ENCODE data around the gene USP15. TPM values are rescaled to one million over a fixed set of nuclear protein-coding genes. Genes with fewer than 3 reads are reported as not detected.
A peak's percentile ranks its signal among the peaks of the same experiment; 100 is the strongest.

Gene USP15
- total and polyA plus RNA-seq, 2 of the 4 experiments (the other 2 are of a cell fraction), result 28.5 to 49.6 TPM

GRCh38 chr12:62292761-62293344 is 32.6 kb downstream of the USP15 start:
- dilution Hi-C loops (cut with HindIII; ENCODE audit: low sequenced_read_pairs, unreplicated experiment) (no loop called here), in situ Hi-C loops (cut with MboI; ENCODE audit: low sequenced_read_pairs) (no loop called here), intact Hi-C loops (cut with micrococcal nuclease) (no loop called here)
- Histone ChIP-seq H3K9me1 (ENCODE audit: insufficient read depth, low read length) (peaks cover 15% of the 10 kb centered on the region), H2BK15ac (ENCODE audit: low read depth, low read length) (no peak overlapping the region), H3K4ac (ENCODE audit: low read depth, low read length) (no peak overlapping the region), H3K27me3 (ENCODE audit: control insufficient read depth, insufficient read depth, low read length) (no peaks in the 10 kb centered on the region), H3K23ac (ENCODE audit: low read depth, low read length) (0 out of 2 replicates have a peak overlapping the region, but pooled peaks have one; percentile 52), H3K4me3 (ENCODE audit: insufficient read depth, low read depth, low read length) (no peak overlapping the region), H3K9ac (ENCODE audit: low read depth, low read length) (no peak overlapping the region), H2AFZ (replicated peaks; ENCODE audit: low read length, poor library complexity) (no peak overlapping the region), H3K18ac (ENCODE audit: low read depth, low read length) (no peak overlapping the region), H4K5ac (ENCODE audit: low read depth, low read length) (no peak overlapping the region), H4K91ac (ENCODE audit: insufficient read depth, low read depth, low read length) (no peak overlapping the region), H3K14ac (replicated peaks; ENCODE audit: low read depth, low read length) (0 out of 2 replicates have a peak overlapping the region, but pooled peaks have one; percentile 6), H2BK20ac (ENCODE audit: low read depth, low read length) (no peak overlapping the region), H3K9me3 (ENCODE audit: control insufficient read depth, insufficient read depth, low read length) (peaks cover 4% of the 10 kb centered on the region; the same call in 1 of the 2 replicates), H3K27ac (ENCODE audit: insufficient read depth, low read length) (no peak overlapping the region), H3K4me2 (ENCODE audit: low read depth, low read length) (no peak overlapping the region), H2BK120ac (ENCODE audit: low read depth, low read length) (no peak overlapping the region), H2BK5ac (ENCODE audit: low read depth, low read length, poor library complexity, severe bottlenecking) (no peak overlapping the region), H2AK9ac (replicated peaks; ENCODE audit: low read depth, low read length, poor library complexity) (no peak overlapping the region), H3K4me1 (ENCODE audit: control insufficient read depth, insufficient read depth, low read length) (peaks cover 3% of the 10 kb centered on the region), H2AK5ac (ENCODE audit: low read depth, low read length) (no peak overlapping the region), H4K20me1 (ENCODE audit: insufficient read depth, low read length) (peaks cover 49% of the 10 kb centered on the region), H4K8ac (ENCODE audit: low read depth in 2 of 2, low read length in 2 of 2) (no peak overlapping the region), H3K36me3 (ENCODE audit: control insufficient read depth, insufficient read depth, low read length) (peaks cover 7% of the 10 kb centered on the region), H3K56ac (ENCODE audit: extremely low read depth, insufficient read depth, low read length) (no peak overlapping the region), H3K79me1 (ENCODE audit: low read depth in 1 of 2, low read length in 2 of 2) (peaks cover 42 to 59% of the 10 kb centered on the region in 2 experiments)
- no CpG with 5 or more reads among the region's 6 CpGs for WGBS, 2 experiments (ENCODE audit: extremely low coverage in 2 of 2, insufficient read length in 1 of 2)
- ATAC-seq (ENCODE audit: low read depth) (peak; percentile 40), DNase-seq (no peak)
- no TSS peak for BruUV-seq (replicated peaks)
- TF ChIP-seq USF2 (IDR thresholded peaks at IDR 0.05; ENCODE audit: low read depth, low read length), result no peak
- TF ChIP-seq CTCF (conservative IDR thresholded peaks at IDR 0.05; ENCODE audit: low read depth, low read length), result no peak
- TF ChIP-seq ELK1 (IDR thresholded peaks at IDR 0.05; ENCODE audit: borderline replicate concordance, low read depth, low read length), result no peak
- TF ChIP-seq FOS (IDR thresholded peaks at IDR 0.05; ENCODE audit: low read depth, low read length), result no peak
- TF ChIP-seq RFX5 (IDR thresholded peaks at IDR 0.05; ENCODE audit: low read depth, low read length), result no peak
- no peak for TF ChIP-seq CEBPB (IDR thresholded peaks at IDR 0.05; ENCODE audit: low read depth, low read length)
- no peak for TF ChIP-seq MAZ (IDR thresholded peaks at IDR 0.05; ENCODE audit: borderline replicate concordance, low read depth, low read length)
- TF ChIP-seq CHD1 (IDR thresholded peaks at IDR 0.05; ENCODE audit: low read depth, low read length), result no peak
- TF ChIP-seq SMC3 (IDR thresholded peaks at IDR 0.05; ENCODE audit: low read depth, low read length), result no peak
- no peak for TF ChIP-seq MAFK (IDR thresholded peaks at IDR 0.05; ENCODE audit: low read depth, low read length)
- no peak for TF ChIP-seq RCOR1 (IDR thresholded peaks at IDR 0.05; ENCODE audit: insufficient replicate concordance, low read length)
- TF ChIP-seq RAD21 (IDR thresholded peaks at IDR 0.05; ENCODE audit: low read length), result no peak
- POLR2A ChIA-PET (ENCODE audit: unreplicated experiment), result no interaction called here
- CTCF ChIA-PET, result no interaction called here

Data from IMR-90 (cell line).